Osteocyte (in vitro differentiated cells): ENCODE data around the gene PLCB1. TPM values are rescaled to one million over a fixed set of nuclear protein-coding genes. Genes with fewer than 3 reads are reported as not detected.

Source experiments
- DNase-seq: peaks from one replicate; pipeline ENCODE4 v3.0.0; 2021; ENCODE audit warnings: mixed read lengths; ENCODE audit not compliant: unreplicated experiment; ENCODE audit errors: extremely low spot score
- H3K27ac Mint-ChIP-seq: one replicate; pipeline ENCODE4 v1.8.0; 2021; ENCODE audit warnings: mild to moderate bottlenecking, mixed read lengths; ENCODE audit not compliant: unreplicated experiment
- H3K27me3 Mint-ChIP-seq: one replicate; pipeline ENCODE4 v1.8.0; 2021; ENCODE audit warnings: mixed read lengths; ENCODE audit not compliant: unreplicated experiment
- H3K36me3 Mint-ChIP-seq: one replicate; pipeline ENCODE4 v1.8.0; 2021; ENCODE audit warnings: mixed read lengths; ENCODE audit not compliant: unreplicated experiment
- H3K4me1 Mint-ChIP-seq: one replicate; pipeline ENCODE4 v1.8.0; 2021; ENCODE audit warnings: mixed read lengths; ENCODE audit not compliant: unreplicated experiment
- H3K4me3 Mint-ChIP-seq: one replicate; pipeline ENCODE4 v1.8.0; 2021; ENCODE audit warnings: mild to moderate bottlenecking, moderate library complexity, mixed read lengths; ENCODE audit not compliant: unreplicated experiment
- H3K9me3 Mint-ChIP-seq: one replicate; pipeline ENCODE4 v1.8.0; 2021; ENCODE audit warnings: mixed read lengths; ENCODE audit not compliant: unreplicated experiment
- total RNA-seq: library from RNA; stranded (reverse); gene quantifications from 2 replicates; pipeline ENCODE4 v1.2.1, GENCODE V29; 2021
- TF ChIP-seq, protein P1 (sequence below): fragments of 200-600 bp; sonication (generic); IDR thresholded peaks from 2 replicates; pipeline ENCODE4 v1.5.0; 2021; ENCODE audit warnings: antibody characterized with exemption, mild to moderate bottlenecking, moderate library complexity

Gene PLCB1
- total RNA-seq, 1 donor from 2014 or later: 33.3 TPM

DNA sequence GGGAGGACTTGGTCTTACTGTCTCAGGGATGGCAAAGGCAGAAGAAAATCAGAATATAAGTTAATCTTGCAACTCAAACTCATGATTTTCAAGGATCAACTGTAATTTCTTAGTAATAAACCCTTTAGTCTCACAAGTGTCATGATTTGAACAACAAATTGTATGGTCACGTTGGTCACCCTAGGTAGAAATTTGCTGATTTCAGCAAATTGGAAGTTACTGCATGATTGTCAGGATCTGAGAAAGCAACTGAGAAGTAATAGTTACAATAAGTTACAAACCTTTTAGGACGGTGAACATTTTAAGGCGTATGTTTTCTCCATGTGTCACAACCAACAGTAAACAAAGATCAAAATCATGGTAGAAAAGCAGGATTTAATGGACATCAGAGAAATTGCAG, 375.2 kb downstream of the PLCB1 start:
- Mint-ChIP-seq H3K27ac (no peak overlapping the region), H3K4me3 (no peak overlapping the region), H3K27me3 (no peaks in the 10 kb centered on the region), H3K9me3 (peaks cover 6% of the 10 kb centered on the region), H3K4me1 (peaks cover 9% of the 10 kb centered on the region), H3K36me3 (peaks cover 2% of the 10 kb centered on the region)
- DNase-seq: no peak
- TF ChIP-seq, protein P1, sequence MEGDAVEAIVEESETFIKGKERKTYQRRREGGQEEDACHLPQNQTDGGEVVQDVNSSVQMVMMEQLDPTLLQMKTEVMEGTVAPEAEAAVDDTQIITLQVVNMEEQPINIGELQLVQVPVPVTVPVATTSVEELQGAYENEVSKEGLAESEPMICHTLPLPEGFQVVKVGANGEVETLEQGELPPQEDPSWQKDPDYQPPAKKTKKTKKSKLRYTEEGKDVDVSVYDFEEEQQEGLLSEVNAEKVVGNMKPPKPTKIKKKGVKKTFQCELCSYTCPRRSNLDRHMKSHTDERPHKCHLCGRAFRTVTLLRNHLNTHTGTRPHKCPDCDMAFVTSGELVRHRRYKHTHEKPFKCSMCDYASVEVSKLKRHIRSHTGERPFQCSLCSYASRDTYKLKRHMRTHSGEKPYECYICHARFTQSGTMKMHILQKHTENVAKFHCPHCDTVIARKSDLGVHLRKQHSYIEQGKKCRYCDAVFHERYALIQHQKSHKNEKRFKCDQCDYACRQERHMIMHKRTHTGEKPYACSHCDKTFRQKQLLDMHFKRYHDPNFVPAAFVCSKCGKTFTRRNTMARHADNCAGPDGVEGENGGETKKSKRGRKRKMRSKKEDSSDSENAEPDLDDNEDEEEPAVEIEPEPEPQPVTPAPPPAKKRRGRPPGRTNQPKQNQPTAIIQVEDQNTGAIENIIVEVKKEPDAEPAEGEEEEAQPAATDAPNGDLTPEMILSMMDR: no peak

- peaks cover 6% of the 10 kb centered on the region for H3K9me3 Mint-ChIP-seq
- H3K27ac Mint-ChIP-seq: no peak overlapping the region
- peaks cover 10% of the 10 kb centered on the region for H3K4me1 Mint-ChIP-seq
- no peaks in the 10 kb centered on the region for H3K27me3 Mint-ChIP-seq
- H3K4me3 Mint-ChIP-seq: no peak overlapping the region
- DNase-seq: no peak
- no peaks in the 10 kb centered on the region for H3K36me3 Mint-ChIP-seq
- TF ChIP-seq, protein P1: no peak
Measured at GRCh38 chr20:8509809-8510208, 377.7 kb downstream of the PLCB1 start.

- H3K4me3 Mint-ChIP-seq: no peak overlapping the region
- H3K4me1 Mint-ChIP-seq: peaks cover 9% of the 10 kb centered on the region
- no peaks in the 10 kb centered on the region for H3K36me3 Mint-ChIP-seq
- DNase-seq: no peak
- H3K27ac Mint-ChIP-seq: no peak overlapping the region
- H3K9me3 Mint-ChIP-seq: peaks cover 6% of the 10 kb centered on the region
- TF ChIP-seq, protein P1: no peak
- H3K27me3 Mint-ChIP-seq: no peaks in the 10 kb centered on the region
Measured at GRCh38 chr20:8510808-8511207, 378.7 kb downstream of the PLCB1 start.

- DNase-seq: no peak
- H3K4me1 Mint-ChIP-seq: peaks cover 9% of the 10 kb centered on the region
- no peak overlapping the region for H3K27ac Mint-ChIP-seq
- H3K9me3 Mint-ChIP-seq: peaks cover 6% of the 10 kb centered on the region
- H3K27me3 Mint-ChIP-seq: no peaks in the 10 kb centered on the region
- TF ChIP-seq, protein P1: no peak
- H3K36me3 Mint-ChIP-seq: no peaks in the 10 kb centered on the region
- H3K4me3 Mint-ChIP-seq: no peak overlapping the region
Measured at GRCh38 chr20:8512003-8512402, 379.9 kb downstream of the PLCB1 start.

DNA sequence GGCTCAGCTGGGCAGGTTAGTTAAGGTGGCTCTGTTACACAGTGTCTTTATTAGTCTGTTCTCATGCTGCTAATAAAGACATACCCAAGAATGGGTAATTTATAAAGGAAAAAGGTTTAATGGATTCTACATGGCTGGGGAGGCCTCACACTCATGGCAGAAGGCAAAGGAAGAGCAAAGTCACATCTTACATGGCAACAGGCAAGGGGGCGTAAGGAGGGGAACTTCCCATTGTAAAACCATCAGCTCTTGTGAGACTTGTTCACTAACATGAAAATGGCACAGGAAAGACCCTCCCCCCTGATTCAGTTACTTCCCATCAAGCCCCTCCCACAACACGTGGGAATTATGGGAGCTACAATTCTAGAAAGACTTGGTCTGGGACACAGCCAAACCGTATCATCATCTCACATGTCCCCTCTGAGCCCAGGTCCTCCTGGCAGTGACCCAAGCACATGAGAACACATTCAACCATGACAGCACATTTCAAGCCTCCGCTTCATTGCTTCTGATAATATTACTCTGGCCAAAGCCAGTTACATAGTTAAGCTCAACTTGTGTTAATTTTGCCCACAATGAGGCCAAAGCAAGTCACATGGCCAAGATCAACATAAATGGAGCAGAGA, 383.9 kb downstream of the PLCB1 start:
- Mint-ChIP-seq H3K4me1 (peaks cover 20% of the 10 kb centered on the region), H3K36me3 (no peaks in the 10 kb centered on the region), H3K27ac (no peak overlapping the region), H3K4me3 (no peak overlapping the region), H3K27me3 (no peaks in the 10 kb centered on the region), H3K9me3 (no peaks in the 10 kb centered on the region)
- DNase-seq: no peak
- TF ChIP-seq, protein P1: no peak
